ENCODE results near the gene CACNA2D1. TPM values are rescaled to one million over a fixed set of nuclear protein-coding genes. Genes with fewer than 3 reads are reported as not detected.

Gene CACNA2D1
- total and polyA plus RNA-seq, 4 donors = 1.1 to 33.4 (median 6.5) TPM

DNA sequence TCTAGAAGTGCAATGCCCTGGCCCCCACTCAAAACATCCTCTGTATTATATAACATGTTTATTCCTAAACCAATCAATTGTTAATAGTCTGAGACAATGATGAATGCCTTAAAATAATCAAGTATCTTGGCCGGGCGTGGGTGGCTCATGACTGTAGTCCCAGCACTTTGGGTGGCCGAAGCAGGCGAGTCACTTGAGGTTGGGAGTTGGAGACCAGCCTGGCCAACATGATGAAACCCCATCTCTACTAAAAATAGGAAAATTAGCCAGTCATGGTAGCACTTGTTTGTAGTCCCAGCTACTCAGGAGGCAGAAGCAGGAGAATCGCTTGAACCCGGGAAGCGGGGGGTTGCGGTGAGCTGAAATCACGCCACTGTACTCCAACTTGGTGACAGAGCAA, 29.4 kb upstream of the CACNA2D1 start:
- Histone ChIP-seq H3K27me3 (ENCODE audit: control insufficient read depth in 3 of 3, insufficient read depth in 3 of 3, low read length in 2 of 3) (no peaks in the 10 kb centered on the region), H3K9me3 (ENCODE audit: control insufficient read depth in 4 of 4, insufficient read depth in 3 of 4, low read length in 3 of 4) (no peaks in the 10 kb centered on the region), H3K4me1 (ENCODE audit: control insufficient read depth in 5 of 5, insufficient read depth in 5 of 5, low read length in 5 of 5) (peaks cover 0 to 3% (median 0%) of the 10 kb centered on the region in 5 donors), H3K4me3 (no peak overlapping the region), H3K27ac (ENCODE audit: low read depth in 1 of 2, low read length in 1 of 2) (no peak overlapping the region), H3K36me3 (ENCODE audit: control insufficient read depth in 4 of 4, insufficient read depth in 4 of 4, low read length in 4 of 4) (no peaks in the 10 kb centered on the region), H3K9ac (ENCODE audit: insufficient read depth in 1 of 2, low read length in 2 of 2) (no peak overlapping the region)
- 90 to 91% methylated on average over 9 of the region's 9 CpGs for WGBS, 2 donors
- no peak for TF ChIP-seq CTCF (IDR thresholded peaks at IDR 0.05; ENCODE audit: control extremely low read depth, extremely low read depth)
- no peak for DNase-seq
- ATAC-seq (ENCODE audit: insufficient read depth, low FRiP score) = no peak

- no peak overlapping the region for H3K27ac ChIP-seq (ENCODE audit: low read depth in 1 of 2, low read length in 1 of 2)
- H3K4me1 ChIP-seq (ENCODE audit: control insufficient read depth in 5 of 5, insufficient read depth in 5 of 5, low read length in 5 of 5) = no peaks in the 10 kb centered on the region
- no peaks in the 10 kb centered on the region for H3K36me3 ChIP-seq (ENCODE audit: control insufficient read depth in 4 of 4, insufficient read depth in 4 of 4, low read length in 4 of 4)
- no peaks in the 10 kb centered on the region for H3K27me3 ChIP-seq (ENCODE audit: control insufficient read depth in 3 of 3, insufficient read depth in 3 of 3, low read length in 2 of 3)
- WGBS, 2 donors = 72 to 83% methylated on average over 6 of the region's 6 CpGs
- ATAC-seq (ENCODE audit: insufficient read depth, low FRiP score) (no peak), DNase-seq (no peak)
- no peak overlapping the region for H3K4me3 ChIP-seq
- no peak overlapping the region for H3K9ac ChIP-seq (ENCODE audit: insufficient read depth in 1 of 2, low read length in 2 of 2)
- no peaks in the 10 kb centered on the region for H3K9me3 ChIP-seq (ENCODE audit: control insufficient read depth in 4 of 4, insufficient read depth in 3 of 4, low read length in 3 of 4)
- no peak for TF ChIP-seq CTCF (IDR thresholded peaks at IDR 0.05; ENCODE audit: control extremely low read depth, extremely low read depth)
Observed at GRCh38 chr7:82471351-82472020, 27.9 kb upstream of the CACNA2D1 start.

DNA sequence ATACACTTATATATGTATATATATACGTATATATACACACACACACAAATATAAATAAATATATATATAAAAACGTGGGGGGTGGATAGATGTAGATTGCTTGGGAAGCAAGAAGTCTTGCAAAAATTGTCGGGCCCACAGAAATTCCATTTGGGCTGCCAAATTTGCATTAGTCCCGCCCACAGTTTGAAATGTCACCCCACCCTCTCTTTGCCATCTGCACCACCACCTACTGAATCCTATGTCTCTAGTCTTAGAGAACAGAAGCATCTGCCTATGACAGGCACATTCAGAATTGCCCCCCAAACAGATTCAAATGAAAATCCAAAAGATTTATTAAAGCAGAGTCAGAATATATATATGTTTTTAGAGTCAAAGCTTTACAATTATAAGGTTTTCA, 25.6 kb upstream of the CACNA2D1 start:
- Histone ChIP-seq H3K27ac (ENCODE audit: low read depth in 1 of 2, low read length in 1 of 2) (no peak overlapping the region), H3K9me3 (ENCODE audit: control insufficient read depth in 4 of 4, insufficient read depth in 3 of 4, low read length in 3 of 4) (peaks cover 0 to 2% (median 0%) of the 10 kb centered on the region in 4 donors), H3K4me1 (ENCODE audit: control insufficient read depth in 5 of 5, insufficient read depth in 5 of 5, low read length in 5 of 5) (no peaks in the 10 kb centered on the region), H3K36me3 (ENCODE audit: control insufficient read depth in 4 of 4, insufficient read depth in 4 of 4, low read length in 4 of 4) (no peaks in the 10 kb centered on the region), H3K27me3 (ENCODE audit: control insufficient read depth in 3 of 3, insufficient read depth in 3 of 3, low read length in 2 of 3) (no peaks in the 10 kb centered on the region), H3K9ac (ENCODE audit: insufficient read depth in 1 of 2, low read length in 2 of 2) (no peak overlapping the region), H3K4me3 (no peak overlapping the region)
- ATAC-seq (ENCODE audit: insufficient read depth, low FRiP score) = no peak
- no peak for TF ChIP-seq CTCF (IDR thresholded peaks at IDR 0.05; ENCODE audit: control extremely low read depth, extremely low read depth)
- no peak for DNase-seq
- 76 to 87% methylated on average over 4 of the region's 4 CpGs for WGBS, 2 donors

GRCh38 chr7:82468435-82468834, 24.9 kb upstream of the CACNA2D1 start:
- no peak overlapping the region for H3K9ac ChIP-seq (ENCODE audit: insufficient read depth in 1 of 2, low read length in 2 of 2)
- H3K9me3 ChIP-seq (ENCODE audit: control insufficient read depth in 4 of 4, insufficient read depth in 3 of 4, low read length in 3 of 4) = peaks cover 0 to 2% (median 0%) of the 10 kb centered on the region in 4 donors
- H3K27ac ChIP-seq (ENCODE audit: low read depth in 1 of 2, low read length in 1 of 2) = no peak overlapping the region
- ATAC-seq (ENCODE audit: insufficient read depth, low FRiP score) (no peak), DNase-seq (no peak)
- no peaks in the 10 kb centered on the region for H3K4me1 ChIP-seq (ENCODE audit: control insufficient read depth in 5 of 5, insufficient read depth in 5 of 5, low read length in 5 of 5)
- WGBS, 2 donors = 77 to 85% methylated on average over 3 of the region's 3 CpGs
- H3K4me3 ChIP-seq = no peak overlapping the region
- no peaks in the 10 kb centered on the region for H3K36me3 ChIP-seq (ENCODE audit: control insufficient read depth in 4 of 4, insufficient read depth in 4 of 4, low read length in 4 of 4)
- H3K27me3 ChIP-seq (ENCODE audit: control insufficient read depth in 3 of 3, insufficient read depth in 3 of 3, low read length in 2 of 3) = no peaks in the 10 kb centered on the region
- no peak for TF ChIP-seq CTCF (IDR thresholded peaks at IDR 0.05; ENCODE audit: control extremely low read depth, extremely low read depth)

All from lung (tissue), 12 donors.